H1 (cell line): ENCODE measurements around the gene YEATS2.

Source experiments
- ATF3 ChIP-seq: IDR thresholded peaks from 2 replicates; pipeline ENCODE4 v1.6.1; 2011; ENCODE audit warnings: low read depth, mild to moderate bottlenecking, low read length; ENCODE audit not compliant: insufficient read depth
- EZH2 ChIP-seq: fragments of 200-600 bp; sonication (generic); IDR thresholded peaks from 2 replicates; pipeline ENCODE4 v1.7.1; 2012; ENCODE audit warnings: low read depth, mild to moderate bottlenecking, moderate library complexity, low read length, inconsistent platforms; ENCODE audit not compliant: severe bottlenecking
- POLR2A ChIP-seq, 2 experiments: IDR thresholded peaks; 1 replicate in 1 of 2; 2 replicates in 1 of 2; pipeline ENCODE4 v1.6.1; 2011; ENCODE audit warnings: low read depth in 2 of 2, low read length in 2 of 2, mild to moderate bottlenecking in 2 of 2; ENCODE audit errors: control extremely low read depth in 1 of 2
- POLR2AphosphoS5 ChIP-seq: IDR thresholded peaks from 2 replicates; pipeline ENCODE4 v1.6.1; 2011; ENCODE audit warnings: low read depth, low read length

GRCh38 chr3:183695569-183696364 lies 1.8 kb upstream of the YEATS2 start:
- TF ChIP-seq POLR2A (IDR thresholded peaks at IDR 0.05; ENCODE audit: control extremely low read depth in 1 of 2, low read depth in 2 of 2, low read length in 2 of 2) = no peak
- TF ChIP-seq POLR2AphosphoS5 = no peak
- TF ChIP-seq ATF3 = no peak
- TF ChIP-seq EZH2 = no peak
